ENCODE results near the gene C17orf114.

C17orf114 gene

GRCh38 chr17:4785311-4786105 is 16.6 kb downstream of the C17orf114 start:
- intact Hi-C loops (cut with DNase I; ENCODE audit: low total_unique reads) = no loop called here
- H3K27me3 ChIP-seq = no peaks in the 10 kb centered on the region
- TF ChIP-seq CTCF (IDR thresholded peaks at IDR 0.05) (no peak), POLR2A (IDR thresholded peaks at IDR 0.05) (no peak)
- no peaks in the 10 kb centered on the region for H3K9me3 ChIP-seq
- WGBS, 2 donors = 10 to 13% methylated on average over 21 to 56 of the region's 61 CpGs
- DNase-seq = no peak
- peaks cover 24% of the 10 kb centered on the region for H3K4me1 ChIP-seq
- no peak overlapping the region for H3K27ac ChIP-seq
- H3K4me3 ChIP-seq = no peak overlapping the region
- H3K36me3 ChIP-seq (ENCODE audit: low read depth, missing control alignments) = no peaks in the 10 kb centered on the region

GRCh38 chr17:4782652-4783051 is 19.5 kb downstream of the C17orf114 start:
- no peaks in the 10 kb centered on the region for H3K9me3 ChIP-seq
- no peak overlapping the region for H3K27ac ChIP-seq
- TF ChIP-seq CTCF (IDR thresholded peaks at IDR 0.05) = no peak
- no peak for TF ChIP-seq POLR2A (IDR thresholded peaks at IDR 0.05)
- no peaks in the 10 kb centered on the region for H3K27me3 ChIP-seq
- WGBS, 2 donors = 17 to 20% methylated on average over 18 to 28 of the region's 28 CpGs
- peaks cover 16% of the 10 kb centered on the region for H3K4me1 ChIP-seq
- H3K4me3 ChIP-seq = peak overlapping the region in 1 of 2 donors; percentile 3
- DNase-seq = peak; percentile 62
- H3K36me3 ChIP-seq (ENCODE audit: low read depth, missing control alignments) = no peaks in the 10 kb centered on the region
- intact Hi-C loops (cut with DNase I; ENCODE audit: low total_unique reads) = no loop called here

- intact Hi-C loops (cut with DNase I; ENCODE audit: low total_unique reads) = no loop called here
- no peak overlapping the region for H3K27ac ChIP-seq
- no peak for DNase-seq
- H3K4me3 ChIP-seq = no peak overlapping the region
- no peaks in the 10 kb centered on the region for H3K36me3 ChIP-seq (ENCODE audit: low read depth, missing control alignments)
- H3K4me1 ChIP-seq = no peaks in the 10 kb centered on the region
- WGBS, 2 donors = 78 to 83% methylated on average over 11 of the region's 11 CpGs
- TF ChIP-seq POLR2A (IDR thresholded peaks at IDR 0.05) = no peak
- no peak for TF ChIP-seq CTCF (IDR thresholded peaks at IDR 0.05)
- H3K9me3 ChIP-seq = no peaks in the 10 kb centered on the region
- H3K27me3 ChIP-seq = no peaks in the 10 kb centered on the region
These were observed 21.7 kb downstream of the C17orf114 start for GRCh38 chr17:4780325-4780955.

GRCh38 chr17:4777969-4778760 is 24.0 kb downstream of the C17orf114 start:
- WGBS, 2 donors = 78 to 79% methylated on average over 9 of the region's 9 CpGs
- Histone ChIP-seq H3K27me3 (no peaks in the 10 kb centered on the region), H3K27ac (no peak overlapping the region), H3K4me1 (no peaks in the 10 kb centered on the region), H3K4me3 (no peak overlapping the region), H3K9me3 (no peaks in the 10 kb centered on the region), H3K36me3 (ENCODE audit: low read depth, missing control alignments) (no peaks in the 10 kb centered on the region)
- intact Hi-C loops (cut with DNase I; ENCODE audit: low total_unique reads) = no loop called here
- TF ChIP-seq CTCF (IDR thresholded peaks at IDR 0.05) (no peak), POLR2A (IDR thresholded peaks at IDR 0.05) (no peak)
- no peak for DNase-seq

Data from testis (tissue), 2 donors.